Putamen (tissue), 1 donor: ENCODE measurements around the gene TRDMT1.
"Not testable (repeated sequence)": the region's sequence is repeated elsewhere in the genome, so short reads cannot be mapped to it uniquely, and the experiment has no call there.

ENCODE experiments used
- DNase-seq: peaks from one replicate; pipeline ENCODE4 v3.0.0-alpha.2; 2016; ENCODE audit warnings: low spot score

TRDMT1 gene

DNA sequence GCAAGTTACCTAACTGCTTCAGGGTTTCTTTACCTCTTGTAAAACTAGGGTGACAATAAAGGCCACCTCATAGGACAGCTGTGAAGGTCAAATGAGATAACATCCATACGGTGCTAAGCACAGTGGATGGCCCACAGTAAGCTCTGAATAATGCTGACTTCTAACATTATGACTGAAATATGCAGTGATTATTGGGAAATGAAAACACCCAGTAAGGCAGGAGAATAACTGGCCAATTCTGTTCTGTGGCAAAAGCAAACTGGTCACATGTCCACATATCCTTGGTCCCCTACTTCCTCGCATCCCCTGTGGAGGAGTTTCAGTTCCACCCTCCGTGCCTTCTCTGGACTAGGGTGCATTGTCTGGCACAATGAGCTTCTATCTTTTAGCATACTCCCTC lies 73.2 kb downstream of the TRDMT1 start:
- no peak for DNase-seq

GRCh38 chr10:17126327-17126726 lies 75.1 kb downstream of the TRDMT1 start:
- DNase-seq: no peak

- DNase-seq: no peak
Observed at GRCh38 chr10:17125206-17125893, 76.1 kb downstream of the TRDMT1 start.

DNA sequence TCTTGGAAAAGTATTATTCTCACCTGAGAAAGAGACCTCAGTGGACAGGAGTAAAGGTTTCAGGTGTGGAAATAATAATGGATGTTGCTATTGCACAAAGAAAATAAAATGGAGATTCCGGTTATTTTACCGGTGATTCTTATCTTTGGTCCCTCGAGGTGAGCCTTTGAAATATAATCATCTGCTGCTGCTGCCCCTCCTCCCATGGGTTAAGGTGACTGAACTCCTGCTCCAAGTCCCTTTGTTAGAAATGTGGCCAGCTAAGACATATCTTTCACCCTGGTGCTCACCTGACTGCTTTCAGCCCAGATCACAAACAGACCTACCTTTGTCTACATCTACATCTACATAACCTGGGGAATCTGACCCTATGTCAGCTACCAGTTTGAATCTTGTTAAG lies 77.5 kb downstream of the TRDMT1 start:
- DNase-seq: no peak

DNA sequence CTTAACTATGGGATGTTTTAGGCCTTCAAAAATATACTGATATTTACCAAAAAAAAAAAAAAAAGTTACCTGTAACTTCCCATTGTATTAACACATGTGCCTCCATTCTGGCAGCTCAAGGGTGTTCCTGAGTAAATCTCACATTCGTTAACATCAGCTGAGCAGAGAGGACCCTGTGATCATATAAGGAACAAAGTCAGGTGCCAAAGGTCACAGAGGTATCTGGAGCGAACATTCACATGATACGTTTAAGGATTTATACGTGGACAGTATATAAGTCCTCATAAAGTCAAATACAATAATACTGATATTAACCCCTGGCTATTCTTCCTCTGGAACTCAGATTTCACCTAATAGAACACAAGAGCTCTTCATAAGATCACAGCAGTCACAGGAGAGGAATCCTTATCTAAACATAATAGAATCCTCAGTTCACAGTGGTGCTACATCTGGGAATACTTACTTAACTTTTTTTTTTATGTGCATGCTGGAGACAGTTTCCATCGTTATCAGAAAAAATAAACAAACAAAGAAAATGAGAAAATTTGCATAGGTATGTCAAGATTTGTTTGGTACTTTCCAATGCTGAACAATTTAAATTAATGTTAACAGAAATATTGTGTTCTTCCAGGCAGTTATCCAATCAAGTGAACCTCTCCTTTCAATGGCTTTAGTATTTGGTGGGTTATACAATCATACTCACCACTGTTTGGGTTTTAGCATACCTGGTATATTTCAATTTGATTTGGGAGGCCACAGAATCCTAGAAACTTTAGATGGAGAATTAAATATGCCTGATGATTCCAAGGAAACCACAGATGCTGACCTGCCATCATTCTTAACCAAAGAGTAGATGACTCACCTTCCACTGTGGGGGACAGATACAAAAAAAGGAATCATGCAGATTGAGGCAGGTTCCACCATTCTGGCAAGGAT lies 78.5 kb downstream of the TRDMT1 start:
- no peak for DNase-seq

- no peak for DNase-seq
Observed at GRCh38 chr10:17122052-17122451, 79.4 kb downstream of the TRDMT1 start.

DNA sequence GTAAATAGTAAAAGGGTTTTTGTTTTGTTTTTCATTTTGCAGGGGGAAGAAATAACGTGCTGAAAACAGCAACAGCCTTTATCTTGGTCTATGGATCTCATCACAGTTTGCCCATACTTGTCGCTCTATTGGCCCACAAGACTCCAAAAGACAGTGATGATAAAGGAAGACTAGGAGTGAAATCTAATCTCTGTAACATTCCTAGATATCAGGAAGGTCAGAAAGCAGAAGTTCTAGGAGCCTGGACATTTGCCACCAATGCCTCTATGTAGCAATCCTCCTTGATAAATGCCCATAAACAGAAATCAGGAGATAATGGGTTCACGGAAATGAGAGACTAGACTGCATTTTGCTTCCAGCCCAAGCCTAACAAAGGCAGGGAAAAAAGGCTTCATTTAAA lies 80.8 kb downstream of the TRDMT1 start:
- no peak for DNase-seq

- no peak for DNase-seq
Observed at GRCh38 chr10:17119845-17120244, 81.6 kb downstream of the TRDMT1 start.

GRCh38 chr10:17116193-17116592 lies 85.3 kb downstream of the TRDMT1 start:
- no peak for DNase-seq

- DNase-seq: no peak
Observed at GRCh38 chr10:17115683-17116082, 85.8 kb downstream of the TRDMT1 start.

GRCh38 chr10:17114878-17115444 lies 86.5 kb downstream of the TRDMT1 start:
- not testable (repeated sequence) for DNase-seq

GRCh38 chr10:17113889-17114540 lies 87.5 kb downstream of the TRDMT1 start:
- DNase-seq: peak; percentile 7

- DNase-seq: no peak
Observed at GRCh38 chr10:17113346-17113745, 88.1 kb downstream of the TRDMT1 start.

DNA sequence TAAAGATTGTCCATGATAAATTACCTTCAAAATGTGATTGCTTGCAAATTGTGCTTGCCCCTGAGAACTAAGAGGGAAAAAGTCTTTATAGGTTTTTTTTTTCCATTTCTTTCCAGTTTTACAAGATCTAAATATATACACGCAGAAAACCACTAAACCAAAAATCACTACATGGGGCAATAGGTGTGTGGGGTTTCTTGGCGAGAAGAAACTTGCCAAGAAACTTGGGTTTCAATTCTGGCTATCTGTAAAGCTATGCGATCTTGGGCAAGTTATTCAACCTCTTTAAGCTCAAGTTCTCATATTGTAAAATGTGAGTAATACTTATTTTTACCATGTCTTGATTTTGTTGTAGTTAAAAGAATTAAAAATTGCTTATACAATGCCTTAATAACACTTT lies 88.9 kb downstream of the TRDMT1 start:
- DNase-seq: no peak

- DNase-seq: no peak
Observed at GRCh38 chr10:17109475-17110207, 91.8 kb downstream of the TRDMT1 start.

DNA sequence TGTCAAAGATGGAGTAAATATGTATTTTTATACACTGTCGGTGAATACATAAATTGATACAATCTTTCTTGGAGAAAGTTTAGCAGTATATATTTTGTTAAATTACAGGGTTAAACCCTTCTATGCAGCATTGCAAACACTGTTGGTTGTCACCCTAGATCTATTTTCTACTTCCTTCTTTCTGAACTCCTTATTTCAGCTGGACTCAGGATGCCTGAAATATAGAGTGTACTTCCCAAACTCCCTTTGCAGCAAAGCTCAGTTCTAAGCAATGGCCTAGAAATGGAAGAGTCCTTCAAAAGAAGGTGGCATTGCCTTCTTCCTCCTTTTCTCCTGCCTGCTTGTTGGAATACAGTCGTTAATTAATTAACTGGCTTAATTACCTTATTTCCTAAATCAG lies 92.4 kb downstream of the TRDMT1 start:
- no peak for DNase-seq

- DNase-seq: no peak
Observed at GRCh38 chr10:17106991-17107390, 94.5 kb downstream of the TRDMT1 start.

DNA sequence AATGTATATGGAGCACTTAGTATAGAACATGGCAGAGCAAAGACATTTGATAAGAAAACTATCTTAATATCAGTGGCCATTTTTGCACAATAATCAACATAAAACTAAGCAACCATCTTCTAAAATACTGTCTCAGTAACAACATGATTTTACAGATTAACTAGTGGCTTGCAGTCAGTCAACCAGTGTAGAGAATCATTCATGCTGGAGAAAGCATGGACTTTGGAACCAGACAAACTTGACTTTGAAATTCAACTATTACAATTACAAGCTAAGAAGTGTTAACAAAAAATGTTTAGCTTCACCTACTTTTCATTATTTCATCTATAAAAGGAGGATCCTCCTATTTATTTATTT lies 99.6 kb downstream of the TRDMT1 start:
- DNase-seq: no peak

GRCh38 chr10:17101257-17101909 lies 100.1 kb downstream of the TRDMT1 start:
- no peak for DNase-seq

- DNase-seq: no peak
Observed at GRCh38 chr10:17100586-17100985, 100.9 kb downstream of the TRDMT1 start.

DNA sequence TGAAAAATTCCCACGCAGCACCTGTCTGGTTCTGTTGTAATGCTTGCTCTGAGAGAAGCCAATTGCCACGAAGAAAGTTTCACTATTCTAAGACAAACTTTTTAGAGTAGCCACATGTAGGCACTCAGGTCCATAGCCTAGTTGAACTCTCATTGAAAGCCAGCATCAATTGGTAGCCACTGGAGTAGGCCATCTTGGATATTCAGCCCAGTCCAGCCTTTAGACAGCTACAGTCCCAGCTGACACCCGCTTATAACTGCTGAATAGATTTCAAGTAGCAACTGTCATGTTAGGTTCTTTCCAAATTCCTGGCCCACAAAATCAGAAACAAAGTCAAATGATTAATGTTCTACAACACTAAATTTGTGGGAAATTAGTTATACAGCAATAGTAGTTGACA lies 103.5 kb downstream of the TRDMT1 start:
- no peak for DNase-seq
